ENCODE results near the gene CD44. TPM values are rescaled to one million over a fixed set of nuclear protein-coding genes. Genes with fewer than 3 reads are reported as not detected.

The CD44 gene
- total and polyA plus RNA-seq, 10 of the 15 experiments (the other 5 are each of a cell fraction or from before 2014, with no cell fraction given) = 57.1 to 293 (median 120) TPM

DNA sequence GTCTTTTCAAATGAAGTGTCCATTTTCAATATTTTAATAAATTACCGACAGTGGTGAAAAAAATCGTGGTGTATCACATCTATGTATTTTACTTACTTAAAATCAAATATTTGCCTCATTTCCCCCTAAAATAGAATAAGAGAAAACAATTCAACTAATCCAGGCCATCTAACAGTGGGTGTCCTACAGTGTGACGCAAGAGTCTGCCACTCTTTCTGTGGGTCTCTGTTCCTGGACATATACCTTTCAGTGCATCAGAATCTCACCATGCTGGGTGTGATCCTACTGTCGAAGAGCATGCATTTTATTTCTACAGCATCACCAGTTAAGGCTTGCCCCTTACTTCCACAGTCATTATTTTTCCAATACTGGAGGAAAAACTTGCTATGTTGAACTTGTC, 111.2 kb downstream of the CD44 start:
- SMC1A ChIA-PET (ENCODE audit: uncharacterized antibody, unreplicated experiment) = interaction anchor here (1.1 to 1.3 kb wide), 2 partner anchors 8 to 141 kb away, joined by 3 read pairs; no protein-coding TSS in a partner anchor
- H3K27me3 ChIP-seq (replicated peaks in 1 of 2; ENCODE audit: control insufficient read depth in 2 of 2, insufficient read depth in 2 of 2, low read length in 1 of 2) = no peaks in the 10 kb centered on the region
- no TSS peak for BruUV-seq (replicated peaks)

More for the DNA sequence above, 111.2 kb downstream of the CD44 start:
- Histone ChIP-seq H3K9ac (ENCODE audit: control insufficient read depth, insufficient read depth, low read length) (no peak overlapping the region), H3K4me1 (ENCODE audit: control insufficient read depth, insufficient read depth, low read length) (no peaks in the 10 kb centered on the region), H3K4me2 (ENCODE audit: control insufficient read depth, insufficient read depth) (no peak overlapping the region), H3K4me3 (no peak overlapping the region), H3K36me3 (ENCODE audit: control insufficient read depth in 2 of 2, insufficient read depth in 2 of 2, low read length in 1 of 2) (no peaks in the 10 kb centered on the region), H3K9me3 (replicated peaks; ENCODE audit: control insufficient read depth, insufficient read depth, low read length) (peaks cover 4% of the 10 kb centered on the region; the same call in 1 of the 3 replicates), H2AFZ (ENCODE audit: control insufficient read depth, low read depth, low read length) (no peak overlapping the region), H4K20me1 (ENCODE audit: control insufficient read depth, insufficient read depth) (no peaks in the 10 kb centered on the region), H3K27ac (ENCODE audit: control insufficient read depth, insufficient read depth) (no peak overlapping the region), H3K79me2 (ENCODE audit: control insufficient read depth, insufficient read depth, low read length) (no peaks in the 10 kb centered on the region)
- 83% methylated on average over 4 of the region's 4 CpGs for WGBS (ENCODE audit: insufficient coverage, insufficient replicate concordance, low lambda C conversion rate, missing lambda C conversion rate)
- no peak for FAIRE-seq
- ATAC-seq = no peak
- ChIA-PET CTCF (interaction anchor here (0.9 to 1.6 kb wide), 3 partner anchors 17 to 325 kb away, joined by 4 to 6 read pairs (median 5); no protein-coding TSS in a partner anchor), RAD21 (ENCODE audit: unreplicated experiment) (interaction anchor here (0.5 kb wide), 1 partner anchor 10 kb away, joined by 3 read pairs; no protein-coding TSS in a partner anchor), POLR2A (no interaction called here)
- in situ Hi-C loops (cut with MboI) (no loop called here), intact Hi-C loops (cut with micrococcal nuclease; ENCODE audit: unreplicated experiment) (no loop called here)
- DNase-seq (ENCODE audit: low read depth, low spot score) = no peak
- TF ChIP-seq YBX1 (IDR thresholded peaks at IDR 0.05) = no peak
- no peak for TF ChIP-seq SP1 (IDR thresholded peaks at IDR 0.05; ENCODE audit: low read depth, low read length)
- TF ChIP-seq TARDBP (IDR thresholded peaks at IDR 0.05; ENCODE audit: borderline replicate concordance) = no peak
- TF ChIP-seq ZBTB40 (IDR thresholded peaks at IDR 0.05; ENCODE audit: borderline replicate concordance) = no peak
- TF ChIP-seq ATF2 (IDR thresholded peaks at IDR 0.05; ENCODE audit: low read length) = no peak
- TF ChIP-seq KAT2A (conservative IDR thresholded peaks at IDR 0.05; ENCODE audit: control insufficient read depth, low read depth, low read length) = no peak
- no peak for TF ChIP-seq EP300 (IDR thresholded peaks at IDR 0.05; ENCODE audit: borderline replicate concordance in 1 of 2, control insufficient read depth in 1 of 2, low read depth in 2 of 2, low read length in 2 of 2)
- TF ChIP-seq EZH2 (IDR thresholded peaks at IDR 0.05; ENCODE audit: borderline replicate concordance, control insufficient read depth, low read depth, low read length) = no peak
- TF ChIP-seq SPI1 (IDR thresholded peaks at IDR 0.05; ENCODE audit: borderline replicate concordance, insufficient read depth, low read depth, low read length) = no peak
- no peak for TF ChIP-seq TAF1 (IDR thresholded peaks at IDR 0.05; ENCODE audit: borderline replicate concordance, low read depth, low read length)

All from GM12878 (cell line).